HepG2 (cell line): Measurements from ENCODE around the gene C19orf18. TPM values are rescaled to one million over a fixed set of nuclear protein-coding genes. Genes with fewer than 3 reads are reported as not detected.

Source experiments
- CHD4 ChIP-seq: fragments of 200-600 bp; sonication (generic); IDR thresholded peaks from 2 replicates; pipeline ENCODE4 v1.7.0; 2017; ENCODE audit warnings: mild to moderate bottlenecking, low read length, borderline replicate concordance
- EED ChIP-seq: sonication (generic); formaldehyde crosslinking; IDR thresholded peaks from 2 replicates; pipeline ENCODE4 v1.5.0; 2020; ENCODE audit warnings: mild to moderate bottlenecking, missing genetic modification reagents
- ETV6 ChIP-seq: sonication (generic); formaldehyde crosslinking; conservative IDR thresholded peaks from 2 replicates; pipeline ENCODE4 v1.4.0; 2020; ENCODE audit warnings: missing genetic modification reagents
- GABPA ChIP-seq, 2 experiments: IDR thresholded peaks; 2 replicates each; pipeline ENCODE4 v1.6.1; 2011 to 2016; ENCODE audit warnings: low read depth in 2 of 2, low read length in 1 of 2, missing biosample characterization in 1 of 2, missing genetic modification characterization in 1 of 2
- MXD4 ChIP-seq: IDR thresholded peaks from 2 replicates; pipeline ENCODE4 v1.6.1; 2016; ENCODE audit warnings: mild to moderate bottlenecking, missing biosample characterization, missing genetic modification reagents
- MYPOP ChIP-seq: sonication (generic); formaldehyde crosslinking; IDR thresholded peaks from 2 replicates; pipeline ENCODE4 v1.8.1; 2023; ENCODE audit warnings: mild to moderate bottlenecking, moderate library complexity, missing genetic modification reagents
- SNAPC4 ChIP-seq: sonication (generic); formaldehyde crosslinking; IDR thresholded peaks from 2 replicates; pipeline ENCODE4 v1.4.0; 2020; ENCODE audit warnings: mild to moderate bottlenecking, missing genetic modification reagents
- SP4 ChIP-seq: sonication (generic); formaldehyde crosslinking; IDR thresholded peaks from 2 replicates; pipeline ENCODE4 v1.8.1; 2023; ENCODE audit warnings: mild to moderate bottlenecking, missing genetic modification reagents
- TOE1 ChIP-seq: sonication (generic); formaldehyde crosslinking; IDR thresholded peaks from 2 replicates; pipeline ENCODE4 v1.4.0; 2020; ENCODE audit warnings: mild to moderate bottlenecking, missing genetic modification reagents
- ZNF138 ChIP-seq: sonication (generic); formaldehyde crosslinking; IDR thresholded peaks from 2 replicates; pipeline ENCODE4 v1.5.0; 2020; ENCODE audit warnings: mild to moderate bottlenecking, low read depth, missing genetic modification reagents
- ZNF224 ChIP-seq: sonication (generic); formaldehyde crosslinking; IDR thresholded peaks from 2 replicates; pipeline ENCODE4 v1.5.0; 2020; ENCODE audit warnings: mild to moderate bottlenecking, missing genetic modification reagents
- ZNF280D ChIP-seq: sonication (generic); formaldehyde crosslinking; IDR thresholded peaks from 2 replicates; pipeline ENCODE4 v1.5.1; 2020; ENCODE audit warnings: mild to moderate bottlenecking, missing genetic modification reagents
- ZNF333 ChIP-seq: sonication (generic); formaldehyde crosslinking; IDR thresholded peaks from 2 replicates; pipeline ENCODE4 v1.4.0; 2020; ENCODE audit warnings: mild to moderate bottlenecking, missing genetic modification reagents, borderline replicate concordance
- ZNF414 ChIP-seq: sonication (generic); formaldehyde crosslinking; IDR thresholded peaks from 2 replicates; pipeline ENCODE4 v1.5.0; 2020; ENCODE audit warnings: missing genetic modification reagents
- ZNF770 ChIP-seq: sonication (generic); formaldehyde crosslinking; IDR thresholded peaks from 2 replicates; pipeline ENCODE4 v1.5.0; 2020; ENCODE audit warnings: mild to moderate bottlenecking, missing genetic modification reagents
- ZNF782 ChIP-seq: sonication (generic); formaldehyde crosslinking; IDR thresholded peaks from 2 replicates; pipeline ENCODE4 v1.4.0; 2020; ENCODE audit warnings: missing genetic modification reagents, mild to moderate bottlenecking, borderline replicate concordance
- polyA plus RNA-seq, 8 experiments: library from polyadenylated mRNA; depleted of rRNA in 3 of 8; stranded (reverse) in 7 of 8; unstranded in 1 of 8; fragments of >200 nt; fragmentation: Illumina TruSeq in 4 of 8; extraction: Trizol in 4 of 8; gene quantifications; 2 replicates each; pipeline versions ENCODE4 v1.2.1 to v1.2.3, GENCODE V29; 2011 to 2016; ENCODE audit warnings: low read depth in 4 of 8, missing spikeins in 1 of 8, mixed read lengths in 1 of 8; ENCODE audit not compliant: insufficient read depth in 1 of 8
- total RNA-seq, 5 experiments: library from RNA; depleted of rRNA; stranded (reverse); fragments of >200 nt; fragmentation: Illumina TruSeq; extraction: Trizol; gene quantifications; 2 replicates each; pipeline ENCODE4 v1.2.3, GENCODE V29; 2016; ENCODE audit warnings: low read depth in 1 of 5

C19orf18 gene
- total and polyA plus RNA-seq, 2 of the 13 experiments (the other 11 are each of a cell fraction or from before 2014, with no cell fraction given), result 0.38 to 0.55 TPM

GRCh38 chr19:58002384-58003173, 28.2 kb upstream of the C19orf18 start, which contains the start of gene ZNF606 (continued):
- TF ChIP-seq SNAPC4 (CRISPR knock-in tag) (no peak), ZNF224 (CRISPR knock-in tag) (no peak), GABPA (IDR thresholded peaks at IDR 0.05; ENCODE audit: low read depth, low read length) (peak; percentile 87), GABPA (CRISPR knock-in tag; IDR thresholded peaks at IDR 0.05; ENCODE audit: low read depth) (peak; percentile 90), MXD4 (CRISPR knock-in tag) (peak; percentile 69; the same call in 1 of the 2 replicates), TOE1 (CRISPR knock-in tag) (no peak), ZNF414 (CRISPR knock-in tag) (peak; percentile 97), ZNF280D (peak; percentile 98), ETV6 (CRISPR knock-in tag) (peak; percentile 75), ZNF138 (CRISPR knock-in tag) (peak; percentile 47; the same call in 1 of the 2 replicates), CHD4 (peak; percentile 89; the same call in 1 of the 2 replicates), ZNF333 (CRISPR knock-in tag) (no peak), ZNF770 (CRISPR knock-in tag) (no peak), EED (CRISPR knock-in tag) (peak; percentile 95), MYPOP (CRISPR knock-in tag) (peak; percentile 90), ZNF782 (CRISPR knock-in tag) (peak; percentile 41; the same call in 1 of the 2 replicates), SP4 (CRISPR knock-in tag) (no peak)
